ENCODE measurements around the gene DLG4.

GRCh38 chr17:7261379-7262191 lies 41.9 kb upstream of the DLG4 start:
- no peak for TF ChIP-seq CTCF (tag by site-specific recombination; IDR thresholded peaks at IDR 0.05)
- TF ChIP-seq SALL2 (tag by site-specific recombination; IDR thresholded peaks at IDR 0.05; ENCODE audit: borderline replicate concordance), result no peak
- no peak for TF ChIP-seq INSM2 (tag by site-specific recombination; IDR thresholded peaks at IDR 0.05)
- TF ChIP-seq SP2 (tag by site-specific recombination; IDR thresholded peaks at IDR 0.05), result no peak
- no peak for TF ChIP-seq ZNF433 (tag by site-specific recombination; IDR thresholded peaks at IDR 0.05; ENCODE audit: low read depth)
- no peak for TF ChIP-seq ZNF362 (tag by site-specific recombination; IDR thresholded peaks at IDR 0.05)
- no peak for TF ChIP-seq ZNF292 (tag by site-specific recombination; IDR thresholded peaks at IDR 0.05; ENCODE audit: borderline replicate concordance, low read depth)
- no peak for TF ChIP-seq ZNF335 (tag by site-specific recombination; conservative IDR thresholded peaks at IDR 0.05)
- TF ChIP-seq ZNF513 (tag by site-specific recombination; IDR thresholded peaks at IDR 0.05), result no peak
- no peak for TF ChIP-seq ZNF654 (tag by site-specific recombination; IDR thresholded peaks at IDR 0.05; ENCODE audit: low read depth)
- no peak for TF ChIP-seq ZNF350 (tag by site-specific recombination; IDR thresholded peaks at IDR 0.05)
- no peak for TF ChIP-seq ZBTB44 (tag by site-specific recombination; IDR thresholded peaks at IDR 0.05)
- no peak for TF ChIP-seq ZBTB49 (tag by site-specific recombination; IDR thresholded peaks at IDR 0.05; ENCODE audit: low read depth)
- TF ChIP-seq MZF1 (tag by site-specific recombination; IDR thresholded peaks at IDR 0.05; ENCODE audit: borderline replicate concordance), result no peak

All from HEK293 (cell line).